ENCODE measurements around the gene GIPC3. TPM values are rescaled to one million over a fixed set of nuclear protein-coding genes. Genes with fewer than 3 reads are reported as not detected.

Gene GIPC3
- total RNA-seq, 1 donor from 2014 or later = 6.1 TPM

GRCh38 chr19:3572132-3572854 lies 13.0 kb upstream of the GIPC3 start:
- peak; percentile 100 for DNase-seq (ENCODE audit: low spot score in 2 of 2)

GRCh38 chr19:3572855-3573161 lies 12.5 kb upstream of the GIPC3 start, which contains the start of gene HMG20B:
HMG20B (plus strand) TSS chr19:3572944; CDS start chr19:3573310, 366 bp downstream.
- no peaks in the 10 kb centered on the region for H3K27me3 ChIP-seq
- peaks cover 0 to 6% of the 10 kb centered on the region in 2 donors for H3K36me3 ChIP-seq
- peak within 1 kb of the TSS; percentile 66 to 69 for H3K27ac ChIP-seq
- peak within 1 kb of the TSS; percentile 89 to 92 for H3K4me3 ChIP-seq
- intact Hi-C loops (cut with DNase I) = loop anchor here (1.0 to 5.0 kb wide), 4 partner anchors 16 to 66 kb away; partner anchors contain the start of genes FZR1, MFSD12 and TBXA2R
- TF ChIP-seq CTCF (IDR thresholded peaks at IDR 0.05) = no peak
- DNase-seq (ENCODE audit: low spot score in 2 of 2) = no peak
- peaks cover 8 to 21% of the 10 kb centered on the region in 2 donors for H3K4me1 ChIP-seq
- H3K9me3 ChIP-seq = no peaks in the 10 kb centered on the region

More at GRCh38 chr19:3572132-3572854, 13.0 kb upstream of the GIPC3 start:
- no peak for TF ChIP-seq CTCF (IDR thresholded peaks at IDR 0.05)
- intact Hi-C loops (cut with DNase I) = loop anchor here (1.0 to 5.0 kb wide), 4 partner anchors 15 to 65 kb away; partner anchors contain the start of genes FZR1, MFSD12 and TBXA2R
- Histone ChIP-seq H3K27ac (peak overlapping the region; percentile 15 to 38), H3K4me3 (peak overlapping the region; percentile 89 to 92), H3K4me1 (peaks cover 8 to 21% of the 10 kb centered on the region in 2 donors), H3K36me3 (peaks cover 0 to 6% of the 10 kb centered on the region in 2 donors), H3K27me3 (no peaks in the 10 kb centered on the region), H3K9me3 (no peaks in the 10 kb centered on the region)

GRCh38 chr19:3573162-3573857 lies 12.0 kb upstream of the GIPC3 start:
- Histone ChIP-seq H3K36me3 (peaks cover 0 to 6% of the 10 kb centered on the region in 2 donors), H3K4me1 (peaks cover 8 to 21% of the 10 kb centered on the region in 2 donors), H3K27me3 (no peaks in the 10 kb centered on the region), H3K4me3 (peak overlapping the region; percentile 89 to 92), H3K9me3 (no peaks in the 10 kb centered on the region), H3K27ac (peak overlapping the region; percentile 66 to 69)
- intact Hi-C loops (cut with DNase I) = loop anchor here (2.0 to 5.0 kb wide), 2 partner anchors 33 to 66 kb away; partner anchors contain the start of genes FZR1 and TBXA2R
- TF ChIP-seq CTCF (IDR thresholded peaks at IDR 0.05) = no peak
- no peak for DNase-seq (ENCODE audit: low spot score in 2 of 2)

GRCh38 chr19:3573858-3574637 lies 11.2 kb upstream of the GIPC3 start:
- Histone ChIP-seq H3K36me3 (peaks cover 0 to 6% of the 10 kb centered on the region in 2 donors), H3K9me3 (no peaks in the 10 kb centered on the region), H3K4me1 (peaks cover 8 to 21% of the 10 kb centered on the region in 2 donors), H3K27me3 (no peaks in the 10 kb centered on the region), H3K27ac (no peak overlapping the region), H3K4me3 (peak overlapping the region; percentile 89 to 92)
- intact Hi-C loops (cut with DNase I) = loop anchor here (2.0 to 5.0 kb wide), 2 partner anchors 33 to 67 kb away; partner anchors contain the start of genes FZR1 and TBXA2R
- peak; percentile 63 to 90 for DNase-seq (ENCODE audit: low spot score in 2 of 2)
- TF ChIP-seq CTCF (IDR thresholded peaks at IDR 0.05) = no peak

- H3K27me3 ChIP-seq = no peaks in the 10 kb centered on the region
- H3K27ac ChIP-seq = no peak overlapping the region
- intact Hi-C loops (cut with DNase I) = no loop called here
- H3K4me1 ChIP-seq = peaks cover 8 to 21% of the 10 kb centered on the region in 2 donors
- H3K9me3 ChIP-seq = no peaks in the 10 kb centered on the region
- no peak overlapping the region for H3K4me3 ChIP-seq
- no peak for TF ChIP-seq CTCF (IDR thresholded peaks at IDR 0.05)
- H3K36me3 ChIP-seq = peaks cover 0 to 6% of the 10 kb centered on the region in 2 donors
- no peak for DNase-seq (ENCODE audit: low spot score in 2 of 2)
These were observed 10.0 kb upstream of the GIPC3 start for GRCh38 chr19:3575260-3575741.
